Adrenal gland (tissue), 5 donors: ENCODE measurements around the gene ZNF783.

Experiments
- CTCF ChIP-seq, 6 experiments: fragments of 450-650 bp in 4 of 6; fragments of 200-600 bp in 2 of 6; sonication (generic) in 1 of 6; IDR thresholded peaks; 1 replicate in 5 of 6; 2 replicates in 1 of 6; pipeline versions ENCODE4 v1.5.1 to v1.8.0; 2016 to 2021; ENCODE audit warnings: antibody characterized with exemption in 6 of 6, mild to moderate bottlenecking in 2 of 6, moderate library complexity in 1 of 6
- POLR2A ChIP-seq, 2 donors: fragments of 450-650 bp; IDR thresholded peaks; one replicate each; pipeline ENCODE4 v1.6.1; 2017; ENCODE audit warnings: antibody characterized with exemption in 2 of 2, mild to moderate bottlenecking in 2 of 2, moderate library complexity in 1 of 2
- donor health status: DM: no; HTN: no; CAD: no.

DNA sequence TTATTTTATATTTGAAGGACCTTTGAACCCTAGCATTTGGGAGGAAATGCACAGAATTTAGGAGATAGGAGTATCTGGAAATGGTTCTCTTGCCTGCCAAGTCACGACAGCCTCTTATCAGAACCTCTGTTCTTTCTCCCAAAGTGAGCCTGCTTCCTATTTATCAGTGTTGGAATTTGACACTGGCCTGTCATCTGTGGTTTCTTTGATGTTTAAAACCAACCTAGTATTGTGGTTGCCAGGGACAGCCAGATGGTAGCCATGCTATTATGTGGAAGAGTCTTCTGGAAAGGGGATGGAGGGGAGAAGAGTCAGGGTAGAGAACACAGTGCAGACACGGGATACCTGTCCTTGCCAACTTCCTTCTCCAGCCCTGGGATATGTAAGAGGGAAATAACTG lies 45.6 kb upstream of the ZNF783 start:
- no peak for TF ChIP-seq CTCF (IDR thresholded peaks at IDR 0.05)
- TF ChIP-seq POLR2A (IDR thresholded peaks at IDR 0.05): no peak
